ENCODE results near the gene PDZD7.
"Not testable (repeated sequence)": the region's sequence is repeated elsewhere in the genome, so short reads cannot be mapped to it uniquely, and the experiment has no call there.

PDZD7 gene

DNA sequence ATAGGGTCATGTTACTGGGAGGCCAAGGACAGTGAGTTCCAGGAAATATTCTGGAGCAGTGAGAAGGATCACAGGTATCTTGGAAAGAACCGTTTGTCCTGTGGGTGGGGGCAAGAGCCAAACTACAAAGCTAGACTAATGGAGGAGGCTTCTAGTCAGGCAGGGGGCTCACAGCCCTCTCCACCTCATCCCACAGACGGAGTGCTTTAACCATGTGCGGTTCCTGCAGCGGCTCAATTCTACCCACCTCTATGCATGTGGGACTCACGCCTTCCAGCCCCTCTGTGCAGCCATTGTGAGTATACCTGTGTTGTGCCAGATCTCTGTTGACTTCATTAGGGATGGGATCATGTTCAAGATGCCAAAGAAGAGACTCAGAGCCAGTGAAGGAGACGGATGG lies 53.5 kb downstream of the PDZD7 start:
- no peak for DNase-seq (ENCODE audit: low read depth)
- TF ChIP-seq MAX (IDR thresholded peaks at IDR 0.05; ENCODE audit: low read depth, low read length) (no peak), MYC (IDR thresholded peaks at IDR 0.05; ENCODE audit: low read depth, low read length) (no peak), POLR2A (IDR thresholded peaks at IDR 0.05; ENCODE audit: extremely low read depth, insufficient read length) (no peak)
- TF ChIP-seq, protein P1, sequence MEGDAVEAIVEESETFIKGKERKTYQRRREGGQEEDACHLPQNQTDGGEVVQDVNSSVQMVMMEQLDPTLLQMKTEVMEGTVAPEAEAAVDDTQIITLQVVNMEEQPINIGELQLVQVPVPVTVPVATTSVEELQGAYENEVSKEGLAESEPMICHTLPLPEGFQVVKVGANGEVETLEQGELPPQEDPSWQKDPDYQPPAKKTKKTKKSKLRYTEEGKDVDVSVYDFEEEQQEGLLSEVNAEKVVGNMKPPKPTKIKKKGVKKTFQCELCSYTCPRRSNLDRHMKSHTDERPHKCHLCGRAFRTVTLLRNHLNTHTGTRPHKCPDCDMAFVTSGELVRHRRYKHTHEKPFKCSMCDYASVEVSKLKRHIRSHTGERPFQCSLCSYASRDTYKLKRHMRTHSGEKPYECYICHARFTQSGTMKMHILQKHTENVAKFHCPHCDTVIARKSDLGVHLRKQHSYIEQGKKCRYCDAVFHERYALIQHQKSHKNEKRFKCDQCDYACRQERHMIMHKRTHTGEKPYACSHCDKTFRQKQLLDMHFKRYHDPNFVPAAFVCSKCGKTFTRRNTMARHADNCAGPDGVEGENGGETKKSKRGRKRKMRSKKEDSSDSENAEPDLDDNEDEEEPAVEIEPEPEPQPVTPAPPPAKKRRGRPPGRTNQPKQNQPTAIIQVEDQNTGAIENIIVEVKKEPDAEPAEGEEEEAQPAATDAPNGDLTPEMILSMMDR (IDR thresholded peaks at IDR 0.05; ENCODE audit: low read depth, low read length) = no peak
- H3K4me3 ChIP-seq (ENCODE audit: low read depth, low read length) = no peak overlapping the region

DNA sequence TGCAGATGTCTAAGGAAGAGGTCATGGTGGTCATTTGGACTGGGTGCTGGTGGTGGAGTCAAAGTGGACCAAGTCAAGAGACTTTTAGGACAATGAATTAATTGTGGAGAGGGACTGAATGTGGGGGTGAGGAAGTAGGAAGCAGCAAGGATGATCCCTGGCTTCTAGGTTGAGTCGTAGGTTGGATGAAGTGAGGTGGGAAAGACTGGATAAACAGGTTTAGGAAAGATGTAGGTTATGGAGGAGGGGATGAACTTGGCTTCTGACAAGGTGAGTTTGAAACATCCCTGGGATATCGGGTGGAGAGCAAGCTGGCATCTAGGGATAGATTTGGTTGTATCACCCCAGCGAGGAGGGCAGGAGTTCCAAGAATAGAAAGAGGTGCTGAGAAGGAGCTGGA lies 54.0 kb downstream of the PDZD7 start:
- DNase-seq (ENCODE audit: low read depth) = no peak
- TF ChIP-seq POLR2A (IDR thresholded peaks at IDR 0.05; ENCODE audit: extremely low read depth, insufficient read length) (no peak), MYC (IDR thresholded peaks at IDR 0.05; ENCODE audit: low read depth, low read length) (no peak), MAX (IDR thresholded peaks at IDR 0.05; ENCODE audit: low read depth, low read length) (no peak)
- TF ChIP-seq, protein P1 (IDR thresholded peaks at IDR 0.05; ENCODE audit: low read depth, low read length) = no peak
- no peak overlapping the region for H3K4me3 ChIP-seq (ENCODE audit: low read depth, low read length)

DNA sequence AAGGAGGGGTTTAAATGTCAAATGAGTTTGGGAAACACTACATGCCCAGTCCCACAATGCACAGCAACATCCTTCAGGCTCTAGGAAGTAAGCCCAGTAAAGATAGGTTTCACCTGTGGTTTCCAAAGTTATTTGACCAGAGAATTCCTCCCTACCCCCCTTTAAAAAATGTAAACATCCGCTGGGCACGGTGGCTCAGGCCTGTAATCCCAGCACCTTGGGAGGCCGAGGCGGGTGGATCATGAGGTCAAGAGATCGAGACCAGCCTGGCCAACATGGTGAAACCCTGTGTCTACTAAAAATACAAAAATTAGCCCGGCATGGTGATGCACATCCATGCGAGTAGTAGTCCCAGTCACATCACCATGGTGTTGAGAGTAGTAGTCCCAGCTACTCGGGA lies 55.5 kb downstream of the PDZD7 start:
- not testable (repeated sequence) for H3K4me3 ChIP-seq (ENCODE audit: low read depth, low read length); DNase-seq (ENCODE audit: low read depth)

GRCh38 chr10:100972904-100973535 lies 57.9 kb downstream of the PDZD7 start:
- TF ChIP-seq MAX (IDR thresholded peaks at IDR 0.05; ENCODE audit: low read depth, low read length) (no peak), MYC (IDR thresholded peaks at IDR 0.05; ENCODE audit: low read depth, low read length) (no peak), POLR2A (IDR thresholded peaks at IDR 0.05; ENCODE audit: extremely low read depth, insufficient read length) (no peak)
- TF ChIP-seq, protein P1 (IDR thresholded peaks at IDR 0.05; ENCODE audit: low read depth, low read length) = no peak
- no peak overlapping the region for H3K4me3 ChIP-seq (ENCODE audit: low read depth, low read length)
- DNase-seq (ENCODE audit: low read depth) = no peak

DNA sequence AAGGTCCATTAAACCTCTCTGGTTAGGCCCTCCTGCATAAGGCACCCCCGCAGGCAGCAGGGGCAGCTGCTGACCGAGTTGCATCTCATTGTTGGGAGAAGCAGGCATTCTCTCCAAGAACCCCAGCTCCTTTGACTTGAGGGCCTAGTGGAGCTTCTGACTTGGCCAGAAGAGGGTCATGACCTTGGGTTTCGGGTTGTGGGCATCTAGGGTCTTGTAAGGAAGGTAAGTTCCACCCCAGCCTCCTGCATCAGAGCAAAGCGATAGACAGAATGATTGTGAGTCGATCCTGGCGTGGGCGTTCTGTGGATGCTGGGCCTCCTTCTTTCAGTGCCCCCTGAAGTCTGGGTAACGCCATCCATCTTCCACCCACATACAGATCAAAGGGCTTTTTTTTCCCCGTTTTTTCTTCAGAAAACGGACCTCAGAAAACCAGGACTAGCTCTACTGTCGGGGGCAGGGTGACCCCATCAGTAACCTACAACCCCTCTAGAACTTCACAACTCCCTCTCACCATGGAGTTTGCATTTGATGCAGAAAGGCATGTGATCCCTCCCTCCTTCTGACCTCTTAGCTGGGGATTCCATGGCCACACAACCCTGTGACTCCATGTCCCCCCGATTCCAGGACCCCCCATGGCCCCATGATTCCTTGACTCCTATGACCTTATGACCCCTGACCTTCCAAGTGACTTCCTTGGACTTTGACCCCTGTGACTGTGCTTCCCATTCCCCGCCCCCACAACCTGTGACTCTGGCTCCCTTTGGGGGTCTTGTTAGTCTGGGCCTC lies 58.6 kb downstream of the PDZD7 start:
- DNase-seq (ENCODE audit: low read depth) = no peak
- no peak overlapping the region for H3K4me3 ChIP-seq (ENCODE audit: low read depth, low read length)
- TF ChIP-seq, protein P1 (IDR thresholded peaks at IDR 0.05; ENCODE audit: low read depth, low read length) = no peak
- TF ChIP-seq MYC (IDR thresholded peaks at IDR 0.05; ENCODE audit: low read depth, low read length) = no peak
- TF ChIP-seq MAX (IDR thresholded peaks at IDR 0.05; ENCODE audit: low read depth, low read length) = no peak
- TF ChIP-seq POLR2A (IDR thresholded peaks at IDR 0.05; ENCODE audit: extremely low read depth, insufficient read length) = no peak

DNA sequence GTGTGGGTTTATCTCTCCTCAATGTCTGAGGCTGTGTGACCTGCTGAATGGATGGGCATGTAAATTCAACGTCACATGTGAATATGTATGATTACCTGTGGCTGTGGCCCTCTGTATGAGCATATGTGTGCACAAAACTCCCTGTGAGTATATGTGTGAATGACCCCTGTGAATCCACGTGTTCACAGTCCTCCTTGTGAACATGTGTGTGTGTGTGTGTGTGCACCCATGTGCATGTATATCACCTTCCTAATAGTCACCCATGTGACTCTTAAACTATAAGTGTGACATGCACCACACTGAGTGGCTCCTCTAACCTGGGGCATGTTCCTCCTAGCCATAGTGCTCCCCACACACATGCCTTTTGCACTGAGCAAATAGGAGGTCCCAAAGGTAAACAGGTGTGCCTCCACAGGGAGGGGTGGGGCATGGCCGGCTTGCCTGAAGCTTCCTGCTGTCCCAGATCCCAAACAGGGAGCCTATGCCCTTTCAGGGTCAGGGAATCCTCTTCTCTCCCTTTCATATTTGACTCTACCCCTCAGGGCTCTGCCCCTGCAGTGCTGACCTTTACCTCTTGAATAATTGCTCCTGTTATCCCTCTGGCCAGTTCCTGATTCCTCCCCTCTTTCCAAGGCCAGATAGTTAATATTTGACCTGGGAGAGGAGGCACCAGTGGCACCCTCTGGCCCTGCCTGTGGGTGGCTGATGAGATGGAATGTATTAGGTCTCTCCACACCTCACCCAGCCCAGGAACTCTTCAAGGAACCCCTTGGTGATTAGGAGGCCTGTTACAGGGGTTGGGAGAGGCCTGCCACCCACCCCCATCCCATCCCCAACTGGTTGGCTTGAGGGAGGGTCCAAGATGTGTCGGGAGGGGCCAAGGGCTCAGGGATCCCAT lies 59.8 kb downstream of the PDZD7 start:
- TF ChIP-seq, protein P1 (IDR thresholded peaks at IDR 0.05; ENCODE audit: low read depth, low read length) = no peak
- TF ChIP-seq MAX (IDR thresholded peaks at IDR 0.05; ENCODE audit: low read depth, low read length) (no peak), POLR2A (IDR thresholded peaks at IDR 0.05; ENCODE audit: extremely low read depth, insufficient read length) (no peak), MYC (IDR thresholded peaks at IDR 0.05; ENCODE audit: low read depth, low read length) (no peak)
- no peak for DNase-seq (ENCODE audit: low read depth)
- H3K4me3 ChIP-seq (ENCODE audit: low read depth, low read length) = no peak overlapping the region

All from NB4 (cell line).